ENCODE measurements around the gene ASAP3. TPM values are rescaled to one million over a fixed set of nuclear protein-coding genes. Genes with fewer than 3 reads are reported as not detected.
"Not testable (repeated sequence)": the region's sequence is repeated elsewhere in the genome, so short reads cannot be mapped to it uniquely, and the experiment has no call there.

Gene ASAP3
- total RNA-seq, 1 experiment from 2014 or later: 19.5 TPM

GRCh38 chr1:23500466-23500865 is 16.5 kb upstream of the ASAP3 start:
- Histone ChIP-seq H3K4me1 (replicated peaks) (0 out of 2 replicates have a peak, but pooled peaks cover 4% of the 10 kb centered on the region), H3K36me3 (no peaks in the 10 kb centered on the region), H3K27ac (no peak overlapping the region), H3K9me3 (replicated peaks) (no peaks in the 10 kb centered on the region; the same call in 1 of the 2 replicates), H3K4me3 (no peak overlapping the region), H3K27me3 (replicated peaks) (no peaks in the 10 kb centered on the region)
- no peak for DNase-seq (ENCODE audit: low read depth in 1 of 2, low spot score in 2 of 2)

DNA sequence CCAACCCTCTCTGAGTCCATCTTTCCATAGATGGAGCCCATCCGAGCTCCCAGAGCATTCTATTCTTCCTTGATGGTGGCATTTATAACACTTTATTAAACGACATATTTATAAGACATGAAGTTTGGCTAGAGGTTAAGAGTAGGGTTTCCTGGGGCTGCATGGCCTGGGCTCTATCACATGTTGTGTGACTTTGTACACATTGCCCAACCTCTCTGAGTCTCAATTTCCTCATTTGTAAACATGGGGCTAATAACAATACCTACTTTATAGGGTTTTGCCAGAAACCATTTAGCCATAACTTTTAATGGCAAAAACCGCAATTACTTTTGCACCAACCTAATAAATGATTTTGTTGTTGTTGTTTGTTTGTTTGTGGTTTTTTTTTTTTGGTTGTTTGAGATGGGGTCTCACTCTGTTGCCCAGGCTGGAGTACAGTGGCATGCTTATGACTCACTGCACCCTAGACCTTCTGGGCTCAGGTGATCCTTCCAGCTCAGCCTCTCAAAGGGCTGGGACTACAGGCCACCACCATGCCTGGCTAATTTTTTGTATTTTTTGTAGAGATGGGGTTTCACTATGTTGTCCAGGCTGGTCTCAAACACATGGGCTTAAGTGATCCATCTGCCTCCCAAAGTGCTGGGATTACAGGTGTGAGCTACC is 13.9 kb upstream of the ASAP3 start:
- H3K9me3 ChIP-seq (replicated peaks): no peaks in the 10 kb centered on the region; the same call in 1 of the 2 replicates
- no peak overlapping the region for H3K4me3 ChIP-seq
- no peaks in the 10 kb centered on the region for H3K27me3 ChIP-seq (replicated peaks)
- no peaks in the 10 kb centered on the region for H3K36me3 ChIP-seq
- DNase-seq (ENCODE audit: low read depth in 1 of 2, low spot score in 2 of 2): no peak
- no peak overlapping the region for H3K27ac ChIP-seq
- 0 out of 2 replicates have a peak, but pooled peaks cover 4% of the 10 kb centered on the region for H3K4me1 ChIP-seq (replicated peaks)

GRCh38 chr1:23496490-23497181 is 12.7 kb upstream of the ASAP3 start:
- Histone ChIP-seq H3K27me3 (replicated peaks) (no peaks in the 10 kb centered on the region), H3K9me3 (replicated peaks) (no peaks in the 10 kb centered on the region; the same call in 1 of the 2 replicates), H3K4me1 (replicated peaks) (0 out of 2 replicates have a peak, but pooled peaks cover 4% of the 10 kb centered on the region), H3K27ac (no peak overlapping the region), H3K36me3 (no peaks in the 10 kb centered on the region), H3K4me3 (no peak overlapping the region)
- DNase-seq (ENCODE audit: low read depth in 1 of 2, low spot score in 2 of 2): no peak

- not testable (repeated sequence) for H3K36me3 ChIP-seq; H3K27me3 ChIP-seq (replicated peaks); DNase-seq (ENCODE audit: low read depth in 1 of 2, low spot score in 2 of 2)
Measured at GRCh38 chr1:23494836-23495235, 10.9 kb upstream of the ASAP3 start.

DNA sequence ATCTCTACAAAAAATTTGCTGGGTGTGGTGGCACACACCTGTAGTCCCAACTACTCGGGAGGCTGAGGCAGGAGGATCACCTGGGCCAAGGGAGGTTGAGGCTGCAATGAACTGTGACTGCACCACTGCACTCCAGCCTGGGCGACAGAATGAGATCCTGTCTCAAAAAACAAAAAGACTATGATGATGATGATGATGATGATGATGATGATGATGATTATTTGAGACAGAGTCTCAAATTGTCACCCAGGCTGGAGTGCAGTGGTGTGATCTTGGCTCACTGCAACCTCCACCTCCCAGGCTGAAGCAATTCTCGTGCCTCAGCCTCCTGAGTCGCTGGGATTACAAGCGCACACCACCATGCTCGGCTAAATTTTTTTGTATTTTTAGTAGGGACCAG is 8.8 kb upstream of the ASAP3 start:
- H3K27me3 ChIP-seq (replicated peaks); H3K9me3 ChIP-seq (replicated peaks); DNase-seq (ENCODE audit: low read depth in 1 of 2, low spot score in 2 of 2); H3K4me3 ChIP-seq; H3K4me1 ChIP-seq (replicated peaks); H3K27ac ChIP-seq; H3K36me3 ChIP-seq: not testable (repeated sequence)

More at GRCh38 chr1:23494836-23495235, 10.9 kb upstream of the ASAP3 start:
- not testable (repeated sequence) for H3K4me1 ChIP-seq (replicated peaks); H3K27ac ChIP-seq; H3K9me3 ChIP-seq (replicated peaks); H3K4me3 ChIP-seq

GRCh38 chr1:23492132-23492720 is 8.2 kb upstream of the ASAP3 start:
- no peak overlapping the region for H3K27ac ChIP-seq
- no peaks in the 10 kb centered on the region for H3K27me3 ChIP-seq (replicated peaks)
- H3K36me3 ChIP-seq: no peaks in the 10 kb centered on the region
- no peak for DNase-seq (ENCODE audit: low read depth in 1 of 2, low spot score in 2 of 2)
- H3K9me3 ChIP-seq (replicated peaks): no peaks in the 10 kb centered on the region; the same call in 1 of the 2 replicates
- no peak overlapping the region for H3K4me3 ChIP-seq
- H3K4me1 ChIP-seq (replicated peaks): 0 out of 2 replicates have a peak, but pooled peaks cover 1% of the 10 kb centered on the region

- no peak for DNase-seq (ENCODE audit: low read depth in 1 of 2, low spot score in 2 of 2)
- Histone ChIP-seq H3K36me3 (no peaks in the 10 kb centered on the region), H3K9me3 (replicated peaks) (no peaks in the 10 kb centered on the region), H3K4me1 (replicated peaks) (peaks cover 3% of the 10 kb centered on the region), H3K27ac (no peak overlapping the region), H3K27me3 (replicated peaks) (no peaks in the 10 kb centered on the region), H3K4me3 (no peak overlapping the region)
Measured at GRCh38 chr1:23489842-23490241, 5.9 kb upstream of the ASAP3 start.

- no peak overlapping the region for H3K27ac ChIP-seq
- DNase-seq (ENCODE audit: low read depth in 1 of 2, low spot score in 2 of 2): no peak
Measured at GRCh38 chr1:23485002-23485332, 988 bp upstream of the ASAP3 start.

DNA sequence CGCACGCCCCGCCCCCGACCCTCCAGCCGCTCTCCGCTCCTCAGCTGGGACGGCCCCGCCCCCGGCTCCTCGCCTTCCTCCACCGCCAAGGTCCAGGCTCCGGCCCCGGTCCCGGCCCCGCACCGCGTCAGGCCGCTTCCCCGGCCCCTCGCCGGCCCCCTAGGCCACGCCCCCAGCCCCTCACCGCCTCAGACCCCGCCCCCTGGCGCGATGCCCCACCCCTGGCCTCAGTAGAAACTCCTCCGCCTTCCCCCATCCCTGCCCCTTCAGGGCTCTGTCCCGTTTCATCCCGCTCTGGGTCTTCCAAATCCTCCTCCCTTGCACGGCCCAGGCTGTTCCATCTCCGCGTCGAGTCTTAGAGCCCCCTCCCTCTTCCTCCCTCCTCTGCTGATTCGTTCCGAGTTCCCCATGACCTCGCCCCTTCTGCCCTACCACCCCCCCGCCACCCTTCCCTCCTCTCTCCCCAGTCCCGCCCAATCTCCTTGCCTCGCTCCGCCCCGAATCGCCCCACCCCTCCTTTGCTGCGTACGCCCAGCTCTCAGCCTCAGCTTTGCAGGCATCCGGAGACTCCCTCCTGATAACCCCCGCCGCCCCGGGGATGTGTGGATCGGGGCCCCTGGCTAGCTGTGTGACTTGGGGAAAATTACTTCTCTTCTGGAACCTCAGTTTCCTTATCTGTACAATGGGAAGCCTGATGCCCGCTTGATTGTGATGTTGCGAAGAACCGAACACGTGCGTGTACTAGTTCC is 448 bp upstream of the ASAP3 start:
- peaks cover 14% of the 10 kb centered on the region for H3K4me1 ChIP-seq (replicated peaks)
- H3K9me3 ChIP-seq (replicated peaks): no peaks in the 10 kb centered on the region
- peak; percentile 82 to 96 for DNase-seq (ENCODE audit: low read depth in 1 of 2, low spot score in 2 of 2)
- peak overlapping the region; percentile 68 for H3K4me3 ChIP-seq
- H3K36me3 ChIP-seq: no peaks in the 10 kb centered on the region
- no peaks in the 10 kb centered on the region for H3K27me3 ChIP-seq (replicated peaks)
- H3K27ac ChIP-seq: no peak overlapping the region

More at GRCh38 chr1:23485002-23485332, 988 bp upstream of the ASAP3 start:
- no peaks in the 10 kb centered on the region for H3K27me3 ChIP-seq (replicated peaks)
- no peaks in the 10 kb centered on the region for H3K9me3 ChIP-seq (replicated peaks)
- peaks cover 14% of the 10 kb centered on the region for H3K4me1 ChIP-seq (replicated peaks)
- H3K36me3 ChIP-seq: no peaks in the 10 kb centered on the region
- peak overlapping the region; percentile 68 for H3K4me3 ChIP-seq

- Histone ChIP-seq H3K27ac (no peak overlapping the region), H3K4me1 (replicated peaks) (peaks cover 14% of the 10 kb centered on the region), H3K36me3 (no peaks in the 10 kb centered on the region), H3K9me3 (replicated peaks) (no peaks in the 10 kb centered on the region), H3K27me3 (replicated peaks) (no peaks in the 10 kb centered on the region), H3K4me3 (no peak overlapping the region)
- DNase-seq (ENCODE audit: low read depth in 1 of 2, low spot score in 2 of 2): no peak
Measured at GRCh38 chr1:23481904-23482303, 2.1 kb downstream of the ASAP3 start.

- no peak for DNase-seq (ENCODE audit: low read depth in 1 of 2, low spot score in 2 of 2)
- no peak overlapping the region for H3K4me3 ChIP-seq
Measured at GRCh38 chr1:23481026-23481597, 2.9 kb downstream of the ASAP3 start.

GRCh38 chr1:23480187-23481025 is 3.6 kb downstream of the ASAP3 start:
- H3K27ac ChIP-seq: no peak overlapping the region
- no peaks in the 10 kb centered on the region for H3K36me3 ChIP-seq
- no peak for DNase-seq (ENCODE audit: low read depth in 1 of 2, low spot score in 2 of 2)
- no peaks in the 10 kb centered on the region for H3K9me3 ChIP-seq (replicated peaks)
- peaks cover 14% of the 10 kb centered on the region for H3K4me1 ChIP-seq (replicated peaks)
- H3K4me3 ChIP-seq: no peak overlapping the region
- H3K27me3 ChIP-seq (replicated peaks): no peaks in the 10 kb centered on the region

More at GRCh38 chr1:23481026-23481597, 2.9 kb downstream of the ASAP3 start:
- Histone ChIP-seq H3K36me3 (no peaks in the 10 kb centered on the region), H3K27ac (no peak overlapping the region), H3K27me3 (replicated peaks) (no peaks in the 10 kb centered on the region), H3K4me1 (replicated peaks) (peaks cover 14% of the 10 kb centered on the region), H3K9me3 (replicated peaks) (no peaks in the 10 kb centered on the region)

GRCh38 chr1:23479666-23479941 is 4.4 kb downstream of the ASAP3 start:
- DNase-seq (ENCODE audit: low read depth in 1 of 2, low spot score in 2 of 2): no peak
- Histone ChIP-seq H3K4me3 (no peak overlapping the region), H3K4me1 (replicated peaks) (peaks cover 14% of the 10 kb centered on the region), H3K9me3 (replicated peaks) (no peaks in the 10 kb centered on the region), H3K27me3 (replicated peaks) (no peaks in the 10 kb centered on the region), H3K27ac (no peak overlapping the region), H3K36me3 (no peaks in the 10 kb centered on the region)
